ENCODE data around the gene TNS3. TPM values are rescaled to one million over a fixed set of nuclear protein-coding genes. Genes with fewer than 3 reads are reported as not detected.
A peak's percentile ranks its signal among the peaks of the same experiment; 100 is the strongest.

The TNS3 gene
- total RNA-seq, 1 donor from 2014 or later = 92.9 TPM

DNA sequence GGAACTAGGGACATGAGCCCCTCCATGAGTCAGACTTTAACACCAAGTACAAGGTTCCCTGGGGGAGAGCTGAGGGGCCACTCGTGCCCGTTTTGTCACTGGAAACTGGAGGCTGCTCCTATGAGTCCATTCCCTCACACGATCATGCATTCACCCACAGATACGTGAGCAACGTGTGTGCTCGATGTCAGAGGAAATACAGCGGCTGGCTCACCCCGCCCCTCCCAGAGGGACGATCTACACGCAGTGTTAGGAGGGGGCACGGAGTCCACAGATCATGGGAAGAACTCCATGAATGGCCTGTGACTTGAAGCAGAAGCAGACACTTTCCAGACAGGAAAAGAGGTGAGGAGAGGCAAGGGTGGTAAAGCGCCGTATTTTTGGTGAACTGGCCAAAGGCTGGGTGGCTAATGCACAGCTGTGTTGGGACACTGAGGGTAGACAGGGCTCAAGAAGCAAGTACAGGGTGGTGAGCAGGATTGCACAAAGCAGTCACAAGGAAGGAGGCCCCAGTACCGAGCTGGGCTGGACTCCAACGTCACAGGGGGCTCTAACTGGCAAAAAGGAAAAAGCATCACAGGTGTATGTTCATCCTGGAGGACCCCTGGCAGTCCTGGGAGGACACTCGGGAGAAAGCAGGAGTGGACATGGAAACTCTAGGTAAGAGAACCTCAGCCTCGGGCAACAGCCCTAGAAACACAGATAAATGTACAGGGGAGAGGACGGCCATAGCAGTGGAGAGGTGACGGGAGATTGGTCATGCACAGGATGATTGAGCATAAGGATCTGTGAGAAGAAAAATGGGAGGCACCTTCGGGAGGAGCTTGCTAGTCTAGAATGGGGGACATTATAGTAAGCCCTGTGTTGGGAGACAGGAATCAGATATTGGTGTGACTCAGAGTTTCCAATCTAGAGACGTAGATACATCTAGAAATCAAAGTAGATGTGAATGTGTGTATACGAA is 41.2 kb downstream of the TNS3 start:
- H3K4me3 ChIP-seq (ENCODE audit: insufficient read depth, low read depth, low read length) = no peak overlapping the region

GRCh38 chr7:47540053-47540386 is 41.9 kb downstream of the TNS3 start:
- peaks cover 48% of the 10 kb centered on the region for H3K4me1 Mint-ChIP-seq (ENCODE audit: low read depth, unreplicated experiment)
- H3K4me3 ChIP-seq (ENCODE audit: insufficient read depth, low read depth, low read length) = no peak overlapping the region
- H2AFZ ChIP-seq (ENCODE audit: low read depth, low read length) = peak overlapping the region; percentile 16
- H3K9ac ChIP-seq (ENCODE audit: low read length) = peak overlapping the region; percentile 1
- FAIRE-seq (no peak), DNase-seq (ENCODE audit: low read depth) (no peak)
- peaks cover 54% of the 10 kb centered on the region for H3K79me2 ChIP-seq (ENCODE audit: insufficient read depth, low read length)
- no peak overlapping the region for H3K4me3 Mint-ChIP-seq (ENCODE audit: unreplicated experiment)
- peaks cover 46% of the 10 kb centered on the region for H3K4me1 ChIP-seq (ENCODE audit: insufficient read depth, low read length)
- H3K27me3 Mint-ChIP-seq (ENCODE audit: low read depth, unreplicated experiment) = no peaks in the 10 kb centered on the region
- H3K9me3 ChIP-seq (ENCODE audit: insufficient read depth, low read depth, low read length) = no peaks in the 10 kb centered on the region
- no peaks in the 10 kb centered on the region for H3K36me3 ChIP-seq (ENCODE audit: insufficient read depth, low read length)
- H3K27ac ChIP-seq (ENCODE audit: low read depth, low read length) = no peak overlapping the region
- peaks cover 14% of the 10 kb centered on the region for H3K36me3 Mint-ChIP-seq (ENCODE audit: low read depth, unreplicated experiment)
- TF ChIP-seq CTCF (IDR thresholded peaks at IDR 0.05; ENCODE audit: insufficient read depth, low read depth, low read length) = no peak
- TF ChIP-seq EZH2 (IDR thresholded peaks at IDR 0.05; ENCODE audit: insufficient read depth, low read length) = no peak
- H3K27me3 ChIP-seq (ENCODE audit: insufficient read depth, low read length) = no peaks in the 10 kb centered on the region
- H3K27ac Mint-ChIP-seq (ENCODE audit: unreplicated experiment) = peak overlapping the region; percentile 93
- peak overlapping the region; percentile 7 for H3K4me2 ChIP-seq (ENCODE audit: low read length)
- H4K20me1 ChIP-seq (ENCODE audit: insufficient read depth, low read length) = peaks cover 40% of the 10 kb centered on the region
- H3K9me3 Mint-ChIP-seq (ENCODE audit: unreplicated experiment) = peaks cover 2% of the 10 kb centered on the region

More for the DNA sequence above, 41.2 kb downstream of the TNS3 start:
- Histone ChIP-seq H3K27me3 (ENCODE audit: insufficient read depth, low read length) (no peaks in the 10 kb centered on the region), H2AFZ (ENCODE audit: low read depth, low read length) (peak overlapping the region; percentile 16), H4K20me1 (ENCODE audit: insufficient read depth, low read length) (peaks cover 36% of the 10 kb centered on the region), H3K4me2 (ENCODE audit: low read length) (no peak overlapping the region), H3K79me2 (ENCODE audit: insufficient read depth, low read length) (peaks cover 56% of the 10 kb centered on the region), H3K9me3 (ENCODE audit: insufficient read depth, low read depth, low read length) (no peaks in the 10 kb centered on the region), H3K9ac (ENCODE audit: low read length) (no peak overlapping the region), H3K4me1 (ENCODE audit: insufficient read depth, low read length) (peaks cover 40% of the 10 kb centered on the region), H3K36me3 (ENCODE audit: insufficient read depth, low read length) (no peaks in the 10 kb centered on the region), H3K27ac (ENCODE audit: low read depth, low read length) (no peak overlapping the region)
- peaks cover 16% of the 10 kb centered on the region for H3K36me3 Mint-ChIP-seq (ENCODE audit: low read depth, unreplicated experiment)
- peaks cover 2% of the 10 kb centered on the region for H3K9me3 Mint-ChIP-seq (ENCODE audit: unreplicated experiment)
- no peaks in the 10 kb centered on the region for H3K27me3 Mint-ChIP-seq (ENCODE audit: low read depth, unreplicated experiment)
- H3K27ac Mint-ChIP-seq (ENCODE audit: unreplicated experiment) = peak overlapping the region; percentile 41
- DNase-seq (ENCODE audit: low read depth) (no peak), FAIRE-seq (no peak)
- H3K4me1 Mint-ChIP-seq (ENCODE audit: low read depth, unreplicated experiment) = peaks cover 41% of the 10 kb centered on the region
- no peak for TF ChIP-seq EZH2 (IDR thresholded peaks at IDR 0.05; ENCODE audit: insufficient read depth, low read length)
- no peak for TF ChIP-seq CTCF (IDR thresholded peaks at IDR 0.05; ENCODE audit: insufficient read depth, low read depth, low read length)
- H3K4me3 Mint-ChIP-seq (ENCODE audit: unreplicated experiment) = peak overlapping the region; percentile 9
